Psoas muscle (tissue), 8 donors: ENCODE results near the gene LRRTM4. TPM values are rescaled to one million over a fixed set of nuclear protein-coding genes. Genes with fewer than 3 reads are reported as not detected.

Experiments
- ATAC-seq, 4 donors: fragments of 200-7000 bp; cut with Tn5 transposase; one replicate each; pipeline ENCODE4 v1.9.1; 2020; ENCODE audit warnings: moderate library complexity in 3 of 4, mild to moderate bottlenecking in 2 of 4
- DNase-seq, 2 donors: peaks; one replicate each; pipeline ENCODE4 v3.0.0-alpha.2; 2020
- H3K27ac ChIP-seq: fragments of 200-600 bp; one replicate; pipeline ENCODE4 v1.8.0; 2022
- H3K27me3 ChIP-seq, 3 donors: fragments of 200-600 bp in 1 of 3; one replicate each; pipeline versions ENCODE4 v1.6.1 to v1.8.0; 2013 to 2022; ENCODE audit warnings: low read length in 2 of 3, mild to moderate bottlenecking in 2 of 3, moderate library complexity in 1 of 3; ENCODE audit not compliant: insufficient read depth in 3 of 3
- H3K36me3 ChIP-seq, 2 donors: fragments of 200-600 bp in 1 of 2; one replicate each; pipeline versions ENCODE4 v1.6.1 to v1.8.0; 2013 to 2022; ENCODE audit warnings: low read depth in 1 of 2, mild to moderate bottlenecking in 1 of 2, moderate library complexity in 1 of 2; ENCODE audit not compliant: insufficient read depth in 1 of 2
- H3K4me1 ChIP-seq: fragments of 200-600 bp; one replicate; pipeline ENCODE4 v1.8.0; 2022
- H3K4me3 ChIP-seq: fragments of 200-600 bp; one replicate; pipeline ENCODE4 v1.8.0; 2022; ENCODE audit warnings: mild to moderate bottlenecking
- H3K9me3 ChIP-seq: fragments of 200-600 bp; one replicate; pipeline ENCODE4 v1.8.0; 2022
- WGBS, 3 donors: extraction: QIAGEN DNeasy Blood & Tissue Kit; methylation state at CpG; one replicate each; pipeline versions ENCODE4 v1.1.6 to v1.1.7; 2013; 5-methylcytosine and 5-hydroxymethylcytosine counted together
- intact Hi-C, 2 donors: fragments of 100-400 bp; cut with DNase I; formaldehyde crosslinking; loops; one replicate each; pipeline versions ENCODE4 v1.11.0 to v1.14.2; 2022
- polyA plus RNA-seq, 3 donors: library from polyadenylated mRNA; stranded (reverse); fragments of 200-250 nt; gene quantifications; one replicate each; pipeline ENCODE4 v1.2.3, GENCODE V29; 2013
- total RNA-seq, 4 donors: library from RNA; stranded (reverse); fragmentation: NEBNext Ultra II Directional in 2 of 4; extraction: Animal tissue kit (Norgen Biotek cat#: 25700) in 2 of 4; gene quantifications; one replicate each; pipeline versions ENCODE4 v1.2.1 to v1.2.4, GENCODE V29; 2021 to 2023
- TF ChIP-seq, protein P1 (sequence below): fragments of 200-600 bp; IDR thresholded peaks from one replicate; pipeline ENCODE4 v1.8.0; 2022; ENCODE audit warnings: antibody characterized with exemption
- donor health status: healthy with polysubstance abuse.
- donor health status: DM: no; HTN: no; CAD: no; lungs with moderate emphysema.
- donor health status: Bipolar disorder and iron deficiency.
- donor health status: healthy.
- donor health status: DM: yes; HTN: yes; CAD: no.
- donor health status: DM: no; HTN: no; CAD: no.
- donor health status: DM: no; HTN: no; CAD: no.
- donor health status: DM: yes; HTN: yes; CAD: no.

The LRRTM4 gene
- total and polyA plus RNA-seq, 7 donors: 0.03 to 0.86 (median 0.25) TPM; not detected in 1

DNA sequence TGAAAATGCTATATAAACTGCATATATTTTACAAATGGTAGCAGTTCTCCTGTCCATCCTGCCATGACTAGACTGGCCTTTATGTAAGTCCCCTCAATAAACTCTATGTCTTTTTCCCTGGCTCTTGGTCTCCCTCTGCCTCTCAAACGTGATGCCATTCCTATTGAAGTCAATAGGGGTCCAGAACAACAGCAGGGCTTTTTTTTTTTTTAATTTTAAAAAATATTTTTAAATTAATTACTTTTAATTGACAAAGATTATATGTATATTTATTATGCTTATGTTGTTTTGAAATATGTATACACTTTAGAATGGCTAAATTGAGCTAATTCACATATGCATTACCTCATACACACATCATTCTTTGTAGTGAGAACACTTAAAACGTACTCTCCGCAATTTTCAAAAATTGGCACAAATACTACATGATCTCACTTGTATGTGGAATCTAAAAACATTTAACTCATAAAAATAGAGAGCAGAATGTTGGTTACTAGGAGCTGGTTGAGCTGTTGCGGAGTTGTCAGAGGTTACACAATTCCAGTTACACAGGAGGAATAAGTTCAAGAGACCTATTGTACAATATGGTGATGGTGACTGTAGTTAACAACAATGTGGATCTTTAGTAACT is 123.1 kb downstream of the LRRTM4 start:
- Histone ChIP-seq H3K4me1 (no peaks in the 10 kb centered on the region), H3K36me3 (no peaks in the 10 kb centered on the region), H3K9me3 (no peaks in the 10 kb centered on the region), H3K27ac (no peak overlapping the region), H3K27me3 (no peaks in the 10 kb centered on the region), H3K4me3 (no peak overlapping the region)
- TF ChIP-seq, protein P1, sequence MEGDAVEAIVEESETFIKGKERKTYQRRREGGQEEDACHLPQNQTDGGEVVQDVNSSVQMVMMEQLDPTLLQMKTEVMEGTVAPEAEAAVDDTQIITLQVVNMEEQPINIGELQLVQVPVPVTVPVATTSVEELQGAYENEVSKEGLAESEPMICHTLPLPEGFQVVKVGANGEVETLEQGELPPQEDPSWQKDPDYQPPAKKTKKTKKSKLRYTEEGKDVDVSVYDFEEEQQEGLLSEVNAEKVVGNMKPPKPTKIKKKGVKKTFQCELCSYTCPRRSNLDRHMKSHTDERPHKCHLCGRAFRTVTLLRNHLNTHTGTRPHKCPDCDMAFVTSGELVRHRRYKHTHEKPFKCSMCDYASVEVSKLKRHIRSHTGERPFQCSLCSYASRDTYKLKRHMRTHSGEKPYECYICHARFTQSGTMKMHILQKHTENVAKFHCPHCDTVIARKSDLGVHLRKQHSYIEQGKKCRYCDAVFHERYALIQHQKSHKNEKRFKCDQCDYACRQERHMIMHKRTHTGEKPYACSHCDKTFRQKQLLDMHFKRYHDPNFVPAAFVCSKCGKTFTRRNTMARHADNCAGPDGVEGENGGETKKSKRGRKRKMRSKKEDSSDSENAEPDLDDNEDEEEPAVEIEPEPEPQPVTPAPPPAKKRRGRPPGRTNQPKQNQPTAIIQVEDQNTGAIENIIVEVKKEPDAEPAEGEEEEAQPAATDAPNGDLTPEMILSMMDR: no peak
- no peak for DNase-seq
- 52 to 60% (median 54%) methylated on average over 4 of the region's 4 CpGs for WGBS, 3 donors
- ATAC-seq: no peak
- intact Hi-C loops: no loop called here

DNA sequence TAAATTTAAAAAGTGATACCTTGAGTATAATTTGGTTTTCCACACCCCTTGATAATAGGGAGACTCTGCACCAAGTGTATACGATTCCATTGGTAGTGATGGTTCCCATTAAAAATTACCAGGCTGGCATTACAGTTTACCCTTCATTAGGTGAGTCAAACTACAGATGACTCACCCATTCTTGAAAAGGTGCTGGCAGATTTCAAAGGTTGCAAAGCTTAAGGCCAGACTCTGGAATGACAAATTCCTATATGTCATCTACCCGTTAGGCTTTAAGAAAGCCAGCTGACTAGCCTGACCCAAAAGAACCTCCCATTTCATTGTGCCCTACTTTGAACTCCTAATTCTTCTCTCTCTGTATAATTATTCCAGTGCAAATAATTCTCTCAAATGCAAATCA is 124.4 kb downstream of the LRRTM4 start:
- no peak for ATAC-seq
- no peaks in the 10 kb centered on the region for H3K27me3 ChIP-seq
- H3K9me3 ChIP-seq: no peaks in the 10 kb centered on the region
- no peaks in the 10 kb centered on the region for H3K4me1 ChIP-seq
- 73 to 84% (median 77%) methylated on average over 2 of the region's 2 CpGs for WGBS, 3 donors
- no peak overlapping the region for H3K4me3 ChIP-seq
- DNase-seq: no peak
- no peaks in the 10 kb centered on the region for H3K36me3 ChIP-seq
- intact Hi-C loops: no loop called here
- TF ChIP-seq, protein P1: no peak
- no peak overlapping the region for H3K27ac ChIP-seq

DNA sequence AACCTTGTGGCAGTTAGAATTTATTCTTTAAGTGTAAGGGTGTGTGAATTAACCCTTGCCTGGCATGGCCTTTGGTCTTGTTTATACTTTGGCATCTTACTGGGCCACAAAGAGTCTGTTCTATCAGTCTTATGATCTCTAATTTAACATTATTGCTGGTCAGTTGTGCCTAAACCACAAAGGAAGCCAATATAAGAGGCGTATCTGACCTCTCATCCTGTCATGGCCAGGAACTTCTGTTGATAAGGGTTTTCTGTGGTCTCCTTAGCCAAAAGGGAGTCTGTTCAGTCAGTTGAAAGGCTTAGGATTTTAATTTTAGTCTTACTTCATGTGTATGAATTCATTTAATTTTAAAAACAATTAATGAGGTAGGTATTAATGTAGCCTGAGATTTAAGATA is 127.2 kb downstream of the LRRTM4 start:
- no peaks in the 10 kb centered on the region for H3K36me3 ChIP-seq
- no peak overlapping the region for H3K4me3 ChIP-seq
- no peaks in the 10 kb centered on the region for H3K9me3 ChIP-seq
- H3K4me1 ChIP-seq: no peaks in the 10 kb centered on the region
- intact Hi-C loops: no loop called here
- DNase-seq: no peak
- H3K27ac ChIP-seq: no peak overlapping the region
- no peaks in the 10 kb centered on the region for H3K27me3 ChIP-seq
- TF ChIP-seq, protein P1: no peak
- WGBS, 3 donors: 59 to 78% (median 72%) methylated on average over 1 of the region's 1 CpG
- no peak for ATAC-seq

DNA sequence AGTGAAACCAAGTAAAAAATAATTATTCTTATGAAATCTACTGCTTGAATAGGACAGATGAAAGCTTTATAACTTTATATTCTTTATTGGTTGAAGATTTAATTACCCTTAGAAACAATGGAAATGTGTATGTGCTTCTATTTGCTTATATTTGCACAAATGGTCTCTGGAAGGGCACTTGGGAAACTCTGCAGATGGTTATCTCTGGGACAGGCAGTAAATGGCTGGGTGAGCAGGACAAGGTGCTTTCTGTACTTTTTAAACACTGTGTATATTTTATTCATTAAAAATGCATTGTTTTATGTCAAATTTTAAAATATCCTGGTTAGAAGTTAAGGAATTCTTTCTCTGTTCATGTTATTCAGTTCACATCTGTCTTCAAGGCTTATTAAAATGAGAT is 131.1 kb downstream of the LRRTM4 start:
- TF ChIP-seq, protein P1: no peak
- ATAC-seq: no peak
- no peaks in the 10 kb centered on the region for H3K36me3 ChIP-seq

DNA sequence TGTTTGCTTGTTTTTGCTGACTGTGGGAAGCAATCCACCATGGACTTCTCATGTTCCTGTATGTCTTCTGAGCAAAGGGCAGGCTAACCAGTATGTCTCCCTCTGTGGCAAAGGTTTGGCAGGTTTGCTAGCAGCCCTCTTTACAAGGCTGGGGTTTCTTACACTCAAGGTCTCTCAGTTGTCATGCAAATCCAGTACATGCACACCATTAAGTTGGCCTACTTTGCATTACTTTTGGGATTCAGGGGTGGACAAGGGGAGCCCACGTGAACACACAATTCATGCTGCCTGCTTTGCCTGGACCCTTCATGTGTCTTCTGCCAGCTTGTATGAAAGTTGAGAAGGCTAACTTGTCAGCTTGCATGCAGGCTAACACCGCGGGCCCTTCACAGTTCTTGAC is 134.9 kb downstream of the LRRTM4 start:
- Histone ChIP-seq H3K36me3 (no peaks in the 10 kb centered on the region), H3K9me3 (no peaks in the 10 kb centered on the region), H3K4me3 (no peak overlapping the region), H3K4me1 (no peaks in the 10 kb centered on the region), H3K27me3 (no peaks in the 10 kb centered on the region), H3K27ac (no peak overlapping the region)
- intact Hi-C loops: no loop called here
- TF ChIP-seq, protein P1: no peak
- DNase-seq (no peak), ATAC-seq (no peak)
- 34 to 53% (median 43%) methylated on average over 3 of the region's 3 CpGs for WGBS, 3 donors

More for the DNA sequence above, 131.1 kb downstream of the LRRTM4 start:
- no peaks in the 10 kb centered on the region for H3K4me1 ChIP-seq
- no peak for DNase-seq
- H3K4me3 ChIP-seq: no peak overlapping the region
- no peaks in the 10 kb centered on the region for H3K27me3 ChIP-seq
- intact Hi-C loops: no loop called here
- no peaks in the 10 kb centered on the region for H3K9me3 ChIP-seq
- no peak overlapping the region for H3K27ac ChIP-seq
